Activated CD4-positive, alpha-beta T cell treated with anti-CD3 and anti-CD28 coated beads, Interleukin-10, Interleukin-2, amounts not matched to agents 100 ng/mL and 50 ng/mL, durations not matched to agents 16 hours and 8 hours (primary cell): ENCODE data around the gene MAST2.

Source experiments
- DNase-seq: peaks from one replicate; pipeline ENCODE4 v3.0.0-alpha.2; 2020

The MAST2 gene

GRCh38 chr1:45995298-45995697 is 191.9 kb downstream of the MAST2 start:
- no peak for DNase-seq

- no peak for DNase-seq
Observed at GRCh38 chr1:45998020-45998617, 194.7 kb downstream of the MAST2 start.

GRCh38 chr1:45999507-45999906 is 196.1 kb downstream of the MAST2 start:
- DNase-seq: no peak

- no peak for DNase-seq
Observed at GRCh38 chr1:46001081-46001785, 197.8 kb downstream of the MAST2 start.

GRCh38 chr1:46002551-46003150 is 199.2 kb downstream of the MAST2 start:
- DNase-seq: no peak

- no peak for DNase-seq
Observed at GRCh38 chr1:46003315-46003714, 199.9 kb downstream of the MAST2 start.

GRCh38 chr1:46004492-46004891 is 201.1 kb downstream of the MAST2 start:
- DNase-seq: no peak

- no peak for DNase-seq
Observed at GRCh38 chr1:46005594-46005993, 202.2 kb downstream of the MAST2 start.

- DNase-seq: no peak
Observed at GRCh38 chr1:46008585-46008984, 205.2 kb downstream of the MAST2 start.

GRCh38 chr1:46010611-46011010 is 207.2 kb downstream of the MAST2 start:
- no peak for DNase-seq

- no peak for DNase-seq
Observed at GRCh38 chr1:46011121-46011695, 207.8 kb downstream of the MAST2 start.

- DNase-seq: no peak
Observed at GRCh38 chr1:46012236-46012635, 208.8 kb downstream of the MAST2 start.

- DNase-seq: no peak
Observed at GRCh38 chr1:46013581-46013980, 210.2 kb downstream of the MAST2 start.

- no peak for DNase-seq
Observed at GRCh38 chr1:46017876-46018503, 214.6 kb downstream of the MAST2 start.

GRCh38 chr1:46019348-46019747 is 215.9 kb downstream of the MAST2 start:
- no peak for DNase-seq

GRCh38 chr1:46020010-46020409 is 216.6 kb downstream of the MAST2 start:
- DNase-seq: no peak

- no peak for DNase-seq
Observed at GRCh38 chr1:46021046-46021996, 217.9 kb downstream of the MAST2 start.

GRCh38 chr1:46026531-46026930 is 223.1 kb downstream of the MAST2 start:
- DNase-seq: no peak

GRCh38 chr1:46027788-46028573 is 224.6 kb downstream of the MAST2 start:
- no peak for DNase-seq

GRCh38 chr1:46030074-46030870 is 226.9 kb downstream of the MAST2 start:
- DNase-seq: no peak
